Liver (tissue), 9 donors: ENCODE measurements around the gene CPA1. TPM values are rescaled to one million over a fixed set of nuclear protein-coding genes. Genes with fewer than 3 reads are reported as not detected.
A peak's percentile ranks its signal among the peaks of the same experiment; 100 is the strongest.

Experiments
- DNase-seq: peaks from one replicate; pipeline ENCODE4 v3.0.0-alpha.2; 2017; ENCODE audit warnings: low spot score
- H3K27ac ChIP-seq, 2 donors: one replicate each; pipeline ENCODE4 v1.7.0; 2013; ENCODE audit warnings: inconsistent platforms in 2 of 2, low read length in 2 of 2, control low read depth in 1 of 2, low read depth in 1 of 2, mild to moderate bottlenecking in 1 of 2
- H3K27me3 ChIP-seq, 4 donors: one replicate each; pipeline versions ENCODE4 v1.6.1 to v1.7.0; 2013; ENCODE audit warnings: low read length in 3 of 4, inconsistent platforms in 1 of 4, mild to moderate bottlenecking in 1 of 4, moderate library complexity in 1 of 4; ENCODE audit not compliant: control insufficient read depth in 4 of 4, insufficient read depth in 4 of 4
- H3K36me3 ChIP-seq, 4 donors: one replicate each; pipeline versions ENCODE4 v1.6.1 to v1.7.0; 2013; ENCODE audit warnings: low read length in 3 of 4, mild to moderate bottlenecking in 3 of 4, low read depth in 1 of 4, moderate library complexity in 1 of 4; ENCODE audit not compliant: control insufficient read depth in 4 of 4, insufficient read depth in 3 of 4
- H3K4me1 ChIP-seq, 4 donors: one replicate each; pipeline versions ENCODE4 v1.6.1 to v1.7.0; 2013; ENCODE audit warnings: low read length in 3 of 4, mild to moderate bottlenecking in 3 of 4, moderate library complexity in 1 of 4; ENCODE audit not compliant: control insufficient read depth in 4 of 4, insufficient read depth in 4 of 4
- H3K4me3 ChIP-seq, 3 donors: one replicate each; pipeline versions ENCODE4 v1.6.1 to v1.7.0; 2013; ENCODE audit warnings: low read length in 3 of 3, control low read depth in 1 of 3, low read depth in 1 of 3, mild to moderate bottlenecking in 1 of 3
- H3K9ac ChIP-seq, 2 donors: one replicate each; pipeline ENCODE4 v1.7.0; 2013; ENCODE audit warnings: low read length in 2 of 2, mild to moderate bottlenecking in 2 of 2, moderate library complexity in 2 of 2, control low read depth in 1 of 2, low read depth in 1 of 2
- H3K9me3 ChIP-seq, 4 donors: one replicate each; pipeline versions ENCODE4 v1.6.1 to v1.7.0; 2013; ENCODE audit warnings: low read length in 3 of 4; ENCODE audit not compliant: control insufficient read depth in 4 of 4
- EGR1 ChIP-seq, 2 donors: IDR thresholded peaks; 2 replicates each; pipeline ENCODE4 v1.6.1; 2016 to 2018; ENCODE audit warnings: antibody characterized with exemption in 2 of 2, low read depth in 2 of 2
- FOXA1 ChIP-seq: IDR thresholded peaks from 2 replicates; pipeline ENCODE4 v1.6.1; 2016; ENCODE audit warnings: antibody characterized with exemption
- FOXA2 ChIP-seq: IDR thresholded peaks from 2 replicates; pipeline ENCODE4 v1.6.1; 2016; ENCODE audit warnings: antibody characterized with exemption
- GABPA ChIP-seq, 2 donors: IDR thresholded peaks in 1 of 2; conservative IDR thresholded peaks in 1 of 2; 2 replicates each; pipeline ENCODE4 v1.6.1; 2016; ENCODE audit warnings: antibody characterized with exemption in 2 of 2, mild to moderate bottlenecking in 1 of 2, moderate library complexity in 1 of 2
- HNF4A ChIP-seq, 2 donors: conservative IDR thresholded peaks; 2 replicates each; pipeline ENCODE4 v1.6.1; 2016; ENCODE audit warnings: antibody characterized with exemption in 2 of 2, mild to moderate bottlenecking in 2 of 2
- HNF4G ChIP-seq: IDR thresholded peaks from 2 replicates; pipeline ENCODE4 v1.6.1; 2016; ENCODE audit warnings: antibody characterized with exemption
- JUND ChIP-seq, 2 donors: IDR thresholded peaks; 2 replicates each; pipeline ENCODE4 v1.6.1; 2016; ENCODE audit warnings: antibody characterized with exemption in 2 of 2
- NR2F2 ChIP-seq: IDR thresholded peaks from 2 replicates; pipeline ENCODE4 v1.6.1; 2016; ENCODE audit warnings: antibody characterized with exemption
- RAD21 ChIP-seq, 2 donors: IDR thresholded peaks; 2 replicates each; pipeline ENCODE4 v1.6.1; 2016; ENCODE audit warnings: antibody characterized with exemption in 2 of 2, mild to moderate bottlenecking in 2 of 2
- SP1 ChIP-seq: IDR thresholded peaks from 2 replicates; pipeline ENCODE4 v1.6.1; 2018; ENCODE audit warnings: antibody characterized with exemption, mild to moderate bottlenecking
- TAF1 ChIP-seq: conservative IDR thresholded peaks from 2 replicates; pipeline ENCODE4 v1.6.1; 2016; ENCODE audit warnings: antibody characterized with exemption, mild to moderate bottlenecking
- YY1 ChIP-seq: IDR thresholded peaks from 2 replicates; pipeline ENCODE4 v1.6.1; 2016; ENCODE audit warnings: antibody characterized with exemption, mild to moderate bottlenecking
- WGBS: extraction: QIAGEN DNeasy Blood & Tissue Kit; methylation state at CpG from one replicate; pipeline ENCODE4 v1.1.7; 2013; 5-methylcytosine and 5-hydroxymethylcytosine counted together
- polyA plus RNA-seq, 2 donors: library from polyadenylated mRNA; stranded (reverse) in 1 of 2; unstranded in 1 of 2; fragments of 200-250 nt in 1 of 2; fragments of >200 nt in 1 of 2; fragmentation: Nextera tagmentation in 1 of 2; extraction: Ambion mirVana in 1 of 2; gene quantifications; one replicate each; pipeline versions ENCODE4 v1.2.1 to v1.2.3, GENCODE V29; 2013 to 2015
- total RNA-seq, 2 donors: library from RNA; depleted of rRNA; stranded (reverse); fragments of >200 nt; gene quantifications; one replicate each; pipeline ENCODE4 v1.2.3, GENCODE V29; 2014
- TF ChIP-seq, protein P1 (sequence below): IDR thresholded peaks from 2 replicates; pipeline ENCODE4 v1.6.1; 2016; ENCODE audit warnings: antibody characterized with exemption
- TF ChIP-seq, protein P2 (sequence below): IDR thresholded peaks from 2 replicates; pipeline ENCODE4 v1.6.1; 2016; ENCODE audit warnings: antibody characterized with exemption, mild to moderate bottlenecking
- TF ChIP-seq, protein P3 (sequence below): fragments of 150-350 bp; IDR thresholded peaks from 2 replicates; pipeline ENCODE4 v1.5.1; 2017; ENCODE audit warnings: improper control_type of control experiment, low read depth, low read length; ENCODE audit not compliant: missing input control
- TF ChIP-seq, protein P4 (sequence below): IDR thresholded peaks from 2 replicates; pipeline ENCODE4 v1.6.1; 2016; ENCODE audit warnings: antibody characterized with exemption
- TF ChIP-seq, protein P5 (sequence below): IDR thresholded peaks from 2 replicates; pipeline ENCODE4 v1.6.1; 2016; ENCODE audit warnings: antibody characterized with exemption
- donor health status: healthy.
- donor health status: healthy.
- donor health status: healthy.
- donor health status: healthy.
- donor health status: healthy.

Gene CPA1
- total and polyA plus RNA-seq, 4 donors = 0.07 to 0.42 TPM; not detected in 2

DNA sequence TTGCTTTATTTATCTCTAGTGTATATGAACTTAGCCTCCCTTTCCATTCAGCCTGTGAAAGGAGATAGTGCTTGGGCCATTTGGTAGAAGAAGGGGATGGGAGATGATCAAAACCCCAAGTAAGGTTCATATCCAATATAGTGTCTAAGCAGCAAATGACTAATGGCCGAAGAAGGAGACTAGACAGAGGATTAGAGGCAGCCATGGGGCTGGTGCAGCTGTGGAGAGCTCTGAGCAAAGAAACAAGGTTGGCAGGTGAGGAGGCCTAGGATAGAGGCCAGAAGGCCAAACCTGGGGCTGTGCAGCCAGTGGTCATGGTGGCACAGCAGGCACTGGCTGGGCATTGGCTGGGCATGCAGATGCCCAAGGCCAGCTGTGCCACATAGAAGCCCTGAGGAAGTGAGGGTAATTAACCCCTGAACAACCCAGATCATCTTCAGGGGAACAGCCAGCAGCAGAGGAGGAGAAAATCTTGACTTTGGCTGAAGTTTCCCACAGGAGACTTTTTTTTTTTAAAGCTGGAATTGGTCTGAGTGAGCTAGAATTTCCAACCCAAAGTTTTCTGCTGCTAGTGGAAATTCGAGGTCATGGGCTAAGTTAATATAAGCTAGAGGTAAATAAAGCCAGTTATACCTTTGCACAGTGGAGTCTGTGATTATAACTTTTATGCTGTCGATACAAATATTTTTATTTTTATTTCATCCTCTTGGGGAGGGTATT is 10.3 kb upstream of the CPA1 start:
- Histone ChIP-seq H3K27me3 (no peaks in the 10 kb centered on the region), H3K4me1 (peaks cover 0 to 8% (median 0%) of the 10 kb centered on the region in 4 donors), H3K36me3 (no peaks in the 10 kb centered on the region), H3K9ac (no peak overlapping the region), H3K9me3 (no peaks in the 10 kb centered on the region), H3K4me3 (no peak overlapping the region), H3K27ac (peak overlapping the region; percentile 12 to 31)
- WGBS = 56% methylated on average over 3 of the region's 3 CpGs
- TF ChIP-seq YY1 (no peak), SP1 (no peak), TAF1 (no peak), NR2F2 (no peak), HNF4A (conservative IDR thresholded peaks at IDR 0.05) (no peak), EGR1 (IDR thresholded peaks at IDR 0.05; ENCODE audit: low read depth in 2 of 2) (no peak), FOXA2 (no peak), GABPA (IDR thresholded peaks at IDR 0.05 in 1 of 2, conservative IDR thresholded peaks at IDR 0.05 in 1 of 2) (no peak), JUND (IDR thresholded peaks at IDR 0.05) (no peak), FOXA1 (no peak), RAD21 (IDR thresholded peaks at IDR 0.05) (no peak)
- TF ChIP-seq, protein P1, sequence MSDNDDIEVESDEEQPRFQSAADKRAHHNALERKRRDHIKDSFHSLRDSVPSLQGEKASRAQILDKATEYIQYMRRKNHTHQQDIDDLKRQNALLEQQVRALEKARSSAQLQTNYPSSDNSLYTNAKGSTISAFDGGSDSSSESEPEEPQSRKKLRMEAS = no peak
- TF ChIP-seq, protein P2, sequence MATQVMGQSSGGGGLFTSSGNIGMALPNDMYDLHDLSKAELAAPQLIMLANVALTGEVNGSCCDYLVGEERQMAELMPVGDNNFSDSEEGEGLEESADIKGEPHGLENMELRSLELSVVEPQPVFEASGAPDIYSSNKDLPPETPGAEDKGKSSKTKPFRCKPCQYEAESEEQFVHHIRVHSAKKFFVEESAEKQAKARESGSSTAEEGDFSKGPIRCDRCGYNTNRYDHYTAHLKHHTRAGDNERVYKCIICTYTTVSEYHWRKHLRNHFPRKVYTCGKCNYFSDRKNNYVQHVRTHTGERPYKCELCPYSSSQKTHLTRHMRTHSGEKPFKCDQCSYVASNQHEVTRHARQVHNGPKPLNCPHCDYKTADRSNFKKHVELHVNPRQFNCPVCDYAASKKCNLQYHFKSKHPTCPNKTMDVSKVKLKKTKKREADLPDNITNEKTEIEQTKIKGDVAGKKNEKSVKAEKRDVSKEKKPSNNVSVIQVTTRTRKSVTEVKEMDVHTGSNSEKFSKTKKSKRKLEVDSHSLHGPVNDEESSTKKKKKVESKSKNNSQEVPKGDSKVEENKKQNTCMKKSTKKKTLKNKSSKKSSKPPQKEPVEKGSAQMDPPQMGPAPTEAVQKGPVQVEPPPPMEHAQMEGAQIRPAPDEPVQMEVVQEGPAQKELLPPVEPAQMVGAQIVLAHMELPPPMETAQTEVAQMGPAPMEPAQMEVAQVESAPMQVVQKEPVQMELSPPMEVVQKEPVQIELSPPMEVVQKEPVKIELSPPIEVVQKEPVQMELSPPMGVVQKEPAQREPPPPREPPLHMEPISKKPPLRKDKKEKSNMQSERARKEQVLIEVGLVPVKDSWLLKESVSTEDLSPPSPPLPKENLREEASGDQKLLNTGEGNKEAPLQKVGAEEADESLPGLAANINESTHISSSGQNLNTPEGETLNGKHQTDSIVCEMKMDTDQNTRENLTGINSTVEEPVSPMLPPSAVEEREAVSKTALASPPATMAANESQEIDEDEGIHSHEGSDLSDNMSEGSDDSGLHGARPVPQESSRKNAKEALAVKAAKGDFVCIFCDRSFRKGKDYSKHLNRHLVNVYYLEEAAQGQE = no peak
- TF ChIP-seq, protein P3, sequence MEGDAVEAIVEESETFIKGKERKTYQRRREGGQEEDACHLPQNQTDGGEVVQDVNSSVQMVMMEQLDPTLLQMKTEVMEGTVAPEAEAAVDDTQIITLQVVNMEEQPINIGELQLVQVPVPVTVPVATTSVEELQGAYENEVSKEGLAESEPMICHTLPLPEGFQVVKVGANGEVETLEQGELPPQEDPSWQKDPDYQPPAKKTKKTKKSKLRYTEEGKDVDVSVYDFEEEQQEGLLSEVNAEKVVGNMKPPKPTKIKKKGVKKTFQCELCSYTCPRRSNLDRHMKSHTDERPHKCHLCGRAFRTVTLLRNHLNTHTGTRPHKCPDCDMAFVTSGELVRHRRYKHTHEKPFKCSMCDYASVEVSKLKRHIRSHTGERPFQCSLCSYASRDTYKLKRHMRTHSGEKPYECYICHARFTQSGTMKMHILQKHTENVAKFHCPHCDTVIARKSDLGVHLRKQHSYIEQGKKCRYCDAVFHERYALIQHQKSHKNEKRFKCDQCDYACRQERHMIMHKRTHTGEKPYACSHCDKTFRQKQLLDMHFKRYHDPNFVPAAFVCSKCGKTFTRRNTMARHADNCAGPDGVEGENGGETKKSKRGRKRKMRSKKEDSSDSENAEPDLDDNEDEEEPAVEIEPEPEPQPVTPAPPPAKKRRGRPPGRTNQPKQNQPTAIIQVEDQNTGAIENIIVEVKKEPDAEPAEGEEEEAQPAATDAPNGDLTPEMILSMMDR = no peak
- TF ChIP-seq, protein P4, sequence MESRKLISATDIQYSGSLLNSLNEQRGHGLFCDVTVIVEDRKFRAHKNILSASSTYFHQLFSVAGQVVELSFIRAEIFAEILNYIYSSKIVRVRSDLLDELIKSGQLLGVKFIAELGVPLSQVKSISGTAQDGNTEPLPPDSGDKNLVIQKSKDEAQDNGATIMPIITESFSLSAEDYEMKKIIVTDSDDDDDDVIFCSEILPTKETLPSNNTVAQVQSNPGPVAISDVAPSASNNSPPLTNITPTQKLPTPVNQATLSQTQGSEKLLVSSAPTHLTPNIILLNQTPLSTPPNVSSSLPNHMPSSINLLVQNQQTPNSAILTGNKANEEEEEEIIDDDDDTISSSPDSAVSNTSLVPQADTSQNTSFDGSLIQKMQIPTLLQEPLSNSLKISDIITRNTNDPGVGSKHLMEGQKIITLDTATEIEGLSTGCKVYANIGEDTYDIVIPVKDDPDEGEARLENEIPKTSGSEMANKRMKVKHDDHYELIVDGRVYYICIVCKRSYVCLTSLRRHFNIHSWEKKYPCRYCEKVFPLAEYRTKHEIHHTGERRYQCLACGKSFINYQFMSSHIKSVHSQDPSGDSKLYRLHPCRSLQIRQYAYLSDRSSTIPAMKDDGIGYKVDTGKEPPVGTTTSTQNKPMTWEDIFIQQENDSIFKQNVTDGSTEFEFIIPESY = no peak
- no peak for DNase-seq

DNA sequence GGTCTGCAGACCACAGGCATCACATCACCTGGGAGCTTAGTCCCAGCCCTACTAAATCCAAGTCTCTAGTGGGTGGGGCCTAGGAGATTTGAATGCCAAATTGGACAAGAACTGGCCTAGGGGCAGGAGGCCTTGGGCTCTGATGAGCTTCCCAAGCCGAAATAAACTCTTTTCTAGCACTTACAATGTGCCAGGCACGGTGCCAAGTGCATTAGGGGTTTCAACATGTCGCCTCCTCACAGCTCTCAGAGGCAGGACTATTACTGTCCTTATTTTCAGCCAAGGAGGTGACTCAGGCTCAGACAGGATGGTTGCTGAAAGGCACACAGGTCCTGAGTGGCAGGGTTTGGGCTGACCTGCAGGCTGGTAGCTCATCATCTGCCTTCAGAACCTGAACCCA is 9.2 kb upstream of the CPA1 start:
- Histone ChIP-seq H3K4me1 (peaks cover 0 to 8% (median 0%) of the 10 kb centered on the region in 4 donors), H3K36me3 (no peaks in the 10 kb centered on the region), H3K9ac (no peak overlapping the region), H3K9me3 (no peaks in the 10 kb centered on the region), H3K27ac (peak overlapping the region in 1 of 2 donors; percentile 42), H3K4me3 (no peak overlapping the region), H3K27me3 (no peaks in the 10 kb centered on the region)
- TF ChIP-seq, protein P4 = no peak
- TF ChIP-seq, protein P2 = no peak
- no peak for TF ChIP-seq EGR1 (IDR thresholded peaks at IDR 0.05; ENCODE audit: low read depth in 2 of 2)
- no peak for TF ChIP-seq NR2F2
- TF ChIP-seq YY1 = no peak
- TF ChIP-seq HNF4G = no peak
- TF ChIP-seq RAD21 (IDR thresholded peaks at IDR 0.05) = no peak
- TF ChIP-seq GABPA (IDR thresholded peaks at IDR 0.05 in 1 of 2, conservative IDR thresholded peaks at IDR 0.05 in 1 of 2) = no peak
- no peak for TF ChIP-seq HNF4A (conservative IDR thresholded peaks at IDR 0.05)
- TF ChIP-seq TAF1 = no peak
- TF ChIP-seq, protein P5, sequence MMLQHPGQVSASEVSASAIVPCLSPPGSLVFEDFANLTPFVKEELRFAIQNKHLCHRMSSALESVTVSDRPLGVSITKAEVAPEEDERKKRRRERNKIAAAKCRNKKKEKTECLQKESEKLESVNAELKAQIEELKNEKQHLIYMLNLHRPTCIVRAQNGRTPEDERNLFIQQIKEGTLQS = no peak
- DNase-seq = no peak
- WGBS = 71% methylated on average over 3 of the region's 3 CpGs
